SK-N-SH (cell line): ENCODE results near the gene MRPS34. TPM values are rescaled to one million over a fixed set of nuclear protein-coding genes. Genes with fewer than 3 reads are reported as not detected.

Experiments used
- CTCF ChIA-PET: fragments of 300-600, 350-600 bp; formaldehyde crosslinking; extraction: SDS; loops from one replicate; lab custom pipeline; 2021; lab: Yijun Ruan, JAX
- POLR2A ChIA-PET: fragments of 350-600 bp; sonication (Branson Sonifier 250); formaldehyde crosslinking; extraction: SDS; loops from one replicate; lab custom pipeline; 2020; ENCODE audit warnings: antibody characterized with exemption, inconsistent platforms; lab: Yijun Ruan, JAX
- DNase-seq: peaks from one replicate; pipeline ENCODE4 v3.0.0; 2012
- H2AFZ ChIP-seq: fragments of 200-600 bp; sonication (generic); 2 replicates; pipeline ENCODE4 v1.8.1; 2016; ENCODE audit warnings: antibody characterized with exemption, mild to moderate bottlenecking, low read depth
- H3F3A ChIP-seq: fragments of 200-600 bp; sonication (generic); replicated peaks from 2 replicates; pipeline ENCODE3; 2016; ENCODE audit warnings: antibody characterized with exemption, mild to moderate bottlenecking; ENCODE audit not compliant: insufficient read depth
- H3K27ac ChIP-seq, 2 experiments: fragments of 200-500 bp in 1 of 2; fragments of 200-600 bp in 1 of 2; sonication (Bioruptor generic) in 1 of 2; sonication (generic), shearing (Covaris generic) in 1 of 2; 2 replicates each; pipeline versions ENCODE4 v1.5.1 to v1.6.1; 2014 to 2016; ENCODE audit warnings: low read depth in 2 of 2, inconsistent platforms in 1 of 2, low read length in 1 of 2, mild to moderate bottlenecking in 1 of 2, mixed read lengths in 1 of 2
- H3K27me3 ChIP-seq: fragments of 200-600 bp; sonication (generic), shearing (Covaris generic); 2 replicates; pipeline ENCODE4 v1.6.1; 2016; ENCODE audit warnings: mixed run types; ENCODE audit not compliant: insufficient read depth
- H3K36me3 ChIP-seq, 2 experiments: fragments of 200-500 bp in 1 of 2; fragments of 200-600 bp in 1 of 2; sonication (Bioruptor generic) in 1 of 2; sonication (generic) in 1 of 2; replicated peaks in 1 of 2; 2 replicates each; pipeline versions ENCODE3 to v1.5.1; 2014 to 2016; ENCODE audit warnings: low read length in 1 of 2, mild to moderate bottlenecking in 1 of 2; ENCODE audit not compliant: insufficient read depth in 2 of 2, control insufficient read depth in 1 of 2
- H3K4me1 ChIP-seq, 2 experiments: fragments of 200-500 bp in 1 of 2; fragments of 200-600 bp in 1 of 2; sonication (Bioruptor generic) in 1 of 2; sonication (generic), shearing (Covaris generic) in 1 of 2; 2 replicates each; pipeline versions ENCODE4 v1.5.1 to v1.6.1; 2014 to 2016; ENCODE audit warnings: low read depth in 1 of 2, low read length in 1 of 2, mixed run types in 1 of 2; ENCODE audit not compliant: insufficient read depth in 2 of 2, control insufficient read depth in 1 of 2
- H3K4me2 ChIP-seq: fragments of 200-600 bp; sonication (generic), shearing (Covaris generic); 2 replicates; pipeline ENCODE4 v1.6.1; 2017; ENCODE audit warnings: mixed run types
- H3K4me3 ChIP-seq, 2 experiments: fragments of 200-500 bp in 1 of 2; fragments of 200-600 bp in 1 of 2; sonication (Bioruptor generic) in 1 of 2; sonication (generic), shearing (Covaris generic) in 1 of 2; 2 replicates each; pipeline versions ENCODE4 v1.5.1 to v1.8.1; 2014 to 2016; ENCODE audit warnings: low read depth in 2 of 2, inconsistent platforms in 1 of 2, low read length in 1 of 2, mild to moderate bottlenecking in 1 of 2, mixed read lengths in 1 of 2, moderate library complexity in 1 of 2
- H3K79me2 ChIP-seq: fragments of 200-600 bp; sonication (generic); 2 replicates; pipeline ENCODE4 v1.8.1; 2017; ENCODE audit warnings: mild to moderate bottlenecking; ENCODE audit not compliant: insufficient read depth
- H3K9ac ChIP-seq: fragments of 200-600 bp; sonication (generic); 2 replicates; pipeline ENCODE4 v1.6.1; 2017; ENCODE audit warnings: mixed run types
- H3K9me2 ChIP-seq: fragments of 200-600 bp; sonication (generic); 2 replicates; pipeline ENCODE4 v1.6.1; 2017; ENCODE audit warnings: mixed run types
- H3K9me3 ChIP-seq: fragments of 200-600 bp; sonication (generic); 2 replicates; pipeline ENCODE4 v1.6.1; 2017; ENCODE audit warnings: mixed run types, mild to moderate bottlenecking, moderate library complexity
- H4K20me1 ChIP-seq: fragments of 200-600 bp; sonication (generic); 2 replicates; pipeline ENCODE4 v1.6.1; 2017; ENCODE audit warnings: mild to moderate bottlenecking, mixed run types; ENCODE audit not compliant: insufficient read depth
- CTCF ChIP-seq: fragments of 200-600 bp; sonication (generic); IDR thresholded peaks from 2 replicates; pipeline ENCODE4 v1.6.1; 2017; ENCODE audit warnings: antibody characterized with exemption, mild to moderate bottlenecking, moderate library complexity
- FOXM1 ChIP-seq: IDR thresholded peaks from 2 replicates; pipeline ENCODE4 v1.4.0; 2012; ENCODE audit warnings: low read depth, mild to moderate bottlenecking
- GABPA ChIP-seq: IDR thresholded peaks from 2 replicates; pipeline ENCODE4 v1.4.0; 2012; ENCODE audit warnings: low read depth, mild to moderate bottlenecking
- GATA2 ChIP-seq: sonication (generic); formaldehyde crosslinking; IDR thresholded peaks from 2 replicates; pipeline ENCODE4 v1.5.0; 2020; ENCODE audit warnings: mild to moderate bottlenecking, missing genetic modification reagents
- NFIC ChIP-seq: IDR thresholded peaks from 2 replicates; pipeline ENCODE4 v1.4.0; 2012; ENCODE audit warnings: borderline replicate concordance
- REST ChIP-seq: IDR thresholded peaks from 2 replicates; pipeline ENCODE4 v1.6.1; 2012; ENCODE audit warnings: mild to moderate bottlenecking, low read depth, low read length, moderate library complexity
- USF2 ChIP-seq: fragments of 150-350 bp; IDR thresholded peaks from 2 replicates; pipeline ENCODE4 v1.6.1; 2017; ENCODE audit warnings: antibody characterized with exemption, low read length, low read depth, borderline replicate concordance
- WGBS: methylation state at CpG from one replicate; pipeline ENCODE4 v1.1.6; 2017; ENCODE audit warnings: low lambda C conversion rate; 5-methylcytosine and 5-hydroxymethylcytosine counted together
- polyA plus RNA-seq, 3 experiments: library from polyadenylated mRNA; depleted of rRNA; stranded (reverse); fragments of >200 nt; gene quantifications; 2 replicates each; pipeline ENCODE4 v1.2.3, GENCODE V29; 2012

Gene MRPS34
- polyA plus RNA-seq, 1 of the 3 experiments (the other 2 are of a cell fraction), result 156 TPM

- ChIA-PET CTCF (interaction anchor here (0.7 to 1.0 kb wide), 2 partner anchors 22 to 23 kb away, joined by 3 to 4 read pairs; no protein-coding TSS in a partner anchor), POLR2A (interaction anchor here (0.7 kb wide), 1 partner anchor 10 kb away, joined by 4 read pairs; no protein-coding TSS in a partner anchor)
- Histone ChIP-seq H3K27ac (no peak overlapping the region), H3K36me3 (peaks cover 4 to 59% of the 10 kb centered on the region in 2 experiments), H3F3A (no peaks in the 10 kb centered on the region), H3K9me3 (no peaks in the 10 kb centered on the region), H4K20me1 (no peaks in the 10 kb centered on the region), H3K79me2 (no peaks in the 10 kb centered on the region), H3K9me2 (no peaks in the 10 kb centered on the region), H3K27me3 (no peaks in the 10 kb centered on the region), H3K4me1 (no peaks in the 10 kb centered on the region), H3K4me2 (no peak overlapping the region), H2AFZ (no peak overlapping the region), H3K4me3 (no peak overlapping the region), H3K9ac (no peak overlapping the region)
- TF ChIP-seq CTCF (no peak), USF2 (no peak), NFIC (no peak), REST (no peak), GATA2 (no peak), GABPA (no peak), FOXM1 (no peak)
- WGBS, result 94% methylated on average over 12 of the region's 29 CpGs
- DNase-seq, result no peak
Measured at GRCh38 chr16:1745900-1746692, 26.8 kb downstream of the MRPS34 start.
